Adrenal gland (tissue), 12 donors: Measurements from ENCODE around the gene NAGPA. TPM values are rescaled to one million over a fixed set of nuclear protein-coding genes. Genes with fewer than 3 reads are reported as not detected.

Experiments
- DNase-seq, 7 donors: peaks; one replicate each; pipeline ENCODE4 v3.0.0-alpha.2; 2019 to 2020
- H3K27ac ChIP-seq, 5 donors: fragments of 200-600 bp; sonication (generic) in 4 of 5; 1 replicate in 3 of 5; 2 replicates in 2 of 5; pipeline versions ENCODE4 v1.5.1 to v1.8.0; 2016 to 2020; ENCODE audit warnings: mild to moderate bottlenecking in 1 of 5
- H3K27me3 ChIP-seq: fragments of 200-600 bp; 2 replicates; pipeline ENCODE4 v1.8.0; 2021
- H3K36me3 ChIP-seq, 2 donors: fragments of 200-600 bp; replicated peaks in 1 of 2; 1 replicate in 1 of 2; 2 replicates in 1 of 2; pipeline versions ENCODE4 v1.5.1 to v1.8.0; 2018 to 2022
- H3K4me1 ChIP-seq, 2 donors: fragments of 200-600 bp; replicated peaks in 1 of 2; 1 replicate in 1 of 2; 2 replicates in 1 of 2; pipeline versions ENCODE4 v1.5.1 to v1.8.0; 2018 to 2021
- H3K4me3 ChIP-seq, 4 donors: fragments of 200-600 bp; sonication (generic) in 3 of 4; one replicate each; pipeline ENCODE4 v1.5.1; 2016 to 2018
- H3K9me3 ChIP-seq, 3 donors: fragments of 200-600 bp; sonication (generic) in 1 of 3; replicated peaks in 1 of 3; 1 replicate in 2 of 3; 2 replicates in 1 of 3; pipeline versions ENCODE4 v1.5.1 to v1.8.0; 2016 to 2021
- POLR2A ChIP-seq, 2 donors: fragments of 450-650 bp; IDR thresholded peaks; one replicate each; pipeline ENCODE4 v1.6.1; 2017; ENCODE audit warnings: antibody characterized with exemption in 2 of 2, mild to moderate bottlenecking in 2 of 2, moderate library complexity in 1 of 2
- WGBS, 4 donors: extraction: QIAGEN DNeasy Blood & Tissue Kit in 2 of 4; methylation state at CpG; one replicate each; pipeline versions ENCODE4 v1.1.5 to v1.1.7; 2013 to 2017; 5-methylcytosine and 5-hydroxymethylcytosine counted together
- intact Hi-C, 2 donors: fragments of 100-400 bp; cut with DNase I; formaldehyde crosslinking; loops; one replicate each; pipeline versions ENCODE4 v1.14.1 to v1.15.0; 2022 to 2023
- polyA plus RNA-seq, 3 donors: library from polyadenylated mRNA; stranded (reverse); fragments of 200-250 nt in 2 of 3; fragments of 350-450 nt in 1 of 3; fragmentation: Illumina TruSeq in 1 of 3; extraction: RNeasy Lipid Tissue Mini Kit (QIAGEN cat#74804) in 1 of 3; gene quantifications; one replicate each; pipeline ENCODE4 v1.2.3, GENCODE V29; 2013 to 2014
- total RNA-seq, 9 donors: library from RNA; depleted of rRNA in 4 of 9; stranded (reverse); fragments of >200 nt in 4 of 9; fragments of 120-200 nt in 1 of 9; fragmentation: NEBNext Ultra II Directional in 1 of 9; extraction: Animal tissue kit (Norgen Biotek cat#: 25700) in 1 of 9; gene quantifications; one replicate each; pipeline versions ENCODE4 v1.1.0 to v1.2.4, GENCODE V29; 2013 to 2023
- TF ChIP-seq, protein P1 (sequence below), 6 experiments: fragments of 450-650 bp in 4 of 6; fragments of 200-600 bp in 2 of 6; sonication (generic) in 1 of 6; IDR thresholded peaks; 1 replicate in 5 of 6; 2 replicates in 1 of 6; pipeline versions ENCODE4 v1.5.1 to v1.8.0; 2016 to 2021; ENCODE audit warnings: antibody characterized with exemption in 6 of 6, mild to moderate bottlenecking in 2 of 6, moderate library complexity in 1 of 6
- donor health status: healthy with polysubstance abuse.
- donor health status: Bipolar disorder and iron deficiency.
- donor health status: DM: yes; HTN: yes; CAD: no.
- donor health status: DM: no; HTN: no; CAD: no.
- donor health status: DM: no; HTN: no; CAD: no.
- donor health status: DM: yes; HTN: yes; CAD: no.

NAGPA gene
- total and polyA plus RNA-seq, 12 donors: 4.5 to 47.8 (median 19.4) TPM

DNA sequence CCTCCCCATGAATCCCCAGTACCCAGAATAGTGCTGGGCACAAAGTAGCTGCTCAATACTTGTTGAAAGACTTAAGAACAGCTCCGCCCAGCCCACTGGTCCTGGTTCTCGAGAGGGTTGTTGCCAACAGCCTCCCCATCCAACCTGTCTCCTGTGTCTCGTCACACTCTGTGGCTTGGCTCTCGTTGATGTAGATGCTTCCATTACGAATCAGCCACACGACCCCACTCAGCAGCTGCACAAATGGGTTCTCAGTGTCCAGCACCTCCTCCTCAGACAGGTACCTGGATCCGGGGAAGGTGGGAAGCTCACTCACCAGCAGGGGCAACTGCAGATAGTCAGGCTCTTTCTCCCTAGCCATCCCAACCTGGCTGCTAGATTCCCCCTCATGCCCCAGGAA is 2.1 kb downstream of the NAGPA start:
- intact Hi-C loops: loop anchor here in 1 of 2 donors (5.0 kb wide), 1 partner anchor 74 kb away; the partner anchor contains the start of gene SEC14L5
- DNase-seq: no peak

DNA sequence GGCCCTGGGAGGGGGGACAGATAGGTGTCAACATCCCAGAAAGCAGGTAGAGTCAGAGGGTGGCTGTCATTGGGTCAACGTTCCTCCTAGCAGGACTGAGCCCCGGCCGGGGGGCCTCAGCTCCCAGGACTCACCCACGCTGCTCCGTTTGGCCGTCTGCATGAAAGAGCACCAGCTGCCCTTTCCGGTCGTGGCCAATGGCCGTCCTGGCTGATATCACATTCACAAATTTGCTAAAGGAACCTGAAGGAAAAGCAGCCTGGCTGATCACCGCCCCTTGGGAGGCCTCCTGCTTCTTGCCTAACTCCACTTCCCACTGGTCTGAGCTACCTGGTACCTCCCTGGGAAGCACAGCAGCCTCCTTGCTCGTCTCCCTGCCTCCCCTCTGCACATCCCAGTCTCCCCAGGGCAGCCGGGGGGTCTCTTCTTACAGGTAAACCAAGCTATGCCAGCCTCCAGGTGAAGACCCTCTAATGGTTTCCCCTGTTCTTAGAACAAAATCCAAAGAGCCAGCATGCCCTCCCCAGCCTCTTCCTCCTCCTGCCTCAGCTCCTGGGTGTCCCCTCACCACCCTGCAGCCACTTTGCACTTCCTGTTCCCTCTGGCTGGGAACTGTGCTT is 3.4 kb downstream of the NAGPA start:
- intact Hi-C loops: loop anchor here in 1 of 2 donors (5.0 kb wide), 1 partner anchor 73 kb away; the partner anchor contains the start of gene SEC14L5
- no peak overlapping the region for H3K27ac ChIP-seq
- DNase-seq: no peak
- H3K27me3 ChIP-seq: no peaks in the 10 kb centered on the region
- peaks cover 0 to 20% of the 10 kb centered on the region in 2 donors for H3K36me3 ChIP-seq
- TF ChIP-seq, protein P1, sequence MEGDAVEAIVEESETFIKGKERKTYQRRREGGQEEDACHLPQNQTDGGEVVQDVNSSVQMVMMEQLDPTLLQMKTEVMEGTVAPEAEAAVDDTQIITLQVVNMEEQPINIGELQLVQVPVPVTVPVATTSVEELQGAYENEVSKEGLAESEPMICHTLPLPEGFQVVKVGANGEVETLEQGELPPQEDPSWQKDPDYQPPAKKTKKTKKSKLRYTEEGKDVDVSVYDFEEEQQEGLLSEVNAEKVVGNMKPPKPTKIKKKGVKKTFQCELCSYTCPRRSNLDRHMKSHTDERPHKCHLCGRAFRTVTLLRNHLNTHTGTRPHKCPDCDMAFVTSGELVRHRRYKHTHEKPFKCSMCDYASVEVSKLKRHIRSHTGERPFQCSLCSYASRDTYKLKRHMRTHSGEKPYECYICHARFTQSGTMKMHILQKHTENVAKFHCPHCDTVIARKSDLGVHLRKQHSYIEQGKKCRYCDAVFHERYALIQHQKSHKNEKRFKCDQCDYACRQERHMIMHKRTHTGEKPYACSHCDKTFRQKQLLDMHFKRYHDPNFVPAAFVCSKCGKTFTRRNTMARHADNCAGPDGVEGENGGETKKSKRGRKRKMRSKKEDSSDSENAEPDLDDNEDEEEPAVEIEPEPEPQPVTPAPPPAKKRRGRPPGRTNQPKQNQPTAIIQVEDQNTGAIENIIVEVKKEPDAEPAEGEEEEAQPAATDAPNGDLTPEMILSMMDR (IDR thresholded peaks at IDR 0.05): no peak
- no peak for TF ChIP-seq POLR2A (IDR thresholded peaks at IDR 0.05)
- no peaks in the 10 kb centered on the region for H3K9me3 ChIP-seq
- WGBS, 4 donors: 85 to 100% (median 88%) methylated on average over 6 to 12 of the region's 12 CpGs
- peaks cover 0 to 16% of the 10 kb centered on the region in 2 donors for H3K4me1 ChIP-seq
- no peak overlapping the region for H3K4me3 ChIP-seq

More for the DNA sequence above, 2.1 kb downstream of the NAGPA start:
- Histone ChIP-seq H3K9me3 (no peaks in the 10 kb centered on the region), H3K36me3 (peaks cover 0 to 20% of the 10 kb centered on the region in 2 donors), H3K4me3 (no peak overlapping the region), H3K27ac (no peak overlapping the region), H3K4me1 (peaks cover 0 to 16% of the 10 kb centered on the region in 2 donors), H3K27me3 (no peaks in the 10 kb centered on the region)
- 84 to 95% (median 90%) methylated on average over 7 of the region's 7 CpGs for WGBS, 4 donors
- TF ChIP-seq POLR2A (IDR thresholded peaks at IDR 0.05): no peak
- TF ChIP-seq, protein P1 (IDR thresholded peaks at IDR 0.05): no peak

- H3K9me3 ChIP-seq: no peaks in the 10 kb centered on the region
- no peaks in the 10 kb centered on the region for H3K27me3 ChIP-seq
- TF ChIP-seq, protein P1 (IDR thresholded peaks at IDR 0.05): no peak
- no peak for TF ChIP-seq POLR2A (IDR thresholded peaks at IDR 0.05)
- intact Hi-C loops: loop anchor here in 1 of 2 donors (10.0 kb wide), 1 partner anchor 64 kb away; no protein-coding TSS in a partner anchor
- peaks cover 0 to 20% of the 10 kb centered on the region in 2 donors for H3K36me3 ChIP-seq
- no peak overlapping the region for H3K27ac ChIP-seq
- H3K4me3 ChIP-seq: no peak overlapping the region
- no peak for DNase-seq
- H3K4me1 ChIP-seq: peaks cover 0 to 9% of the 10 kb centered on the region in 2 donors
- WGBS, 4 donors: 90 to 91% (median 91%) methylated on average over 15 to 18 of the region's 18 CpGs
These were observed 4.7 kb downstream of the NAGPA start for GRCh38 chr16:5028950-5029475.

- 82 to 95% (median 92%) methylated on average over 7 to 32 of the region's 32 CpGs for WGBS, 4 donors
- Histone ChIP-seq H3K36me3 (peaks cover 0 to 20% of the 10 kb centered on the region in 2 donors), H3K27ac (no peak overlapping the region), H3K4me3 (no peak overlapping the region), H3K9me3 (no peaks in the 10 kb centered on the region), H3K4me1 (peaks cover 0 to 3% of the 10 kb centered on the region in 2 donors), H3K27me3 (no peaks in the 10 kb centered on the region)
- TF ChIP-seq POLR2A (IDR thresholded peaks at IDR 0.05): no peak
- TF ChIP-seq, protein P1 (IDR thresholded peaks at IDR 0.05): no peak
- DNase-seq: no peak
- intact Hi-C loops: loop anchor here in 1 of 2 donors (10.0 kb wide), 1 partner anchor 63 kb away; no protein-coding TSS in a partner anchor
These were observed 6.0 kb downstream of the NAGPA start for GRCh38 chr16:5027575-5028235.
